ENCODE data around the gene PAX5. TPM values are rescaled to one million over a fixed set of nuclear protein-coding genes. Genes with fewer than 3 reads are reported as not detected.

PAX5 gene
- total and polyA plus RNA-seq, 5 donors from 2014 or later = 0.02 to 0.94 (median 0.15) TPM; not detected in 2

GRCh38 chr9:37046683-37047082 is 12.6 kb upstream of the PAX5 start:
- Histone ChIP-seq H3K9me3 (ENCODE audit: control insufficient read depth in 2 of 2, low read length in 2 of 2) (no peaks in the 10 kb centered on the region), H3K36me3 (ENCODE audit: control insufficient read depth, insufficient read depth, low read length) (no peaks in the 10 kb centered on the region), H3K4me3 (ENCODE audit: low read depth, low read length) (no peak overlapping the region), H3K27me3 (ENCODE audit: control insufficient read depth, insufficient read depth, low read length) (peaks cover 23% of the 10 kb centered on the region), H3K4me1 (ENCODE audit: control insufficient read depth, insufficient read depth, low read length, poor library complexity, severe bottlenecking) (no peaks in the 10 kb centered on the region), H3K27ac (ENCODE audit: insufficient read depth, low read length, poor library complexity, severe bottlenecking) (no peak overlapping the region)
- Mint-ChIP-seq H3K36me3 (no peaks in the 10 kb centered on the region), H3K4me1 (no peaks in the 10 kb centered on the region), H3K27me3 (peaks cover 44% of the 10 kb centered on the region), H3K27ac (no peak overlapping the region), H3K9me3 (peaks cover 0 to 3% (median 0%) of the 10 kb centered on the region in 7 donors), H3K4me3 (no peak overlapping the region)
- DNase-seq = no peak
- ATAC-seq (ENCODE audit: low read depth in 2 of 2) = no peak

DNA sequence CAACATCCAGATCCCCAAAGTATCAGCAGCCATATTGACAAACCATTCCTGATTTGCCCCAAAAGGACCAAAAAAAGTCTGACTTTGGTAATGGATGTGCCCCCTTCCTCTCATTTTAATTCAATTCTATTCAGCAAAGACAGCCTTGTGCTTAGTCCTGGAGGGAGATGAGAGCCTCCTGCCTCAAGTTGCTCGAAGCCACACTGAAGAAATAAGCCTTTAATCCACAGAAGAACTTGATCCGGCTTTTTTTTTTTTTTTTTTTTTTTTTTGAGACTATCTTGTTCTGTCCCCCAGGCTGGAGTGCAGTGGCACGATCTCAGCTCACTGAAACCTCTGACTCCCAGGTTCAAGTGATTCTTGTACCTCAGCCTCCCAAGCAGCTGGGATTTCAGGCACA is 8.4 kb upstream of the PAX5 start:
- peaks cover 0 to 10% (median 5%) of the 10 kb centered on the region in 4 donors for H3K4me1 Mint-ChIP-seq
- no peak overlapping the region for H3K4me3 Mint-ChIP-seq
- H3K27me3 Mint-ChIP-seq = peaks cover 69% of the 10 kb centered on the region

DNA sequence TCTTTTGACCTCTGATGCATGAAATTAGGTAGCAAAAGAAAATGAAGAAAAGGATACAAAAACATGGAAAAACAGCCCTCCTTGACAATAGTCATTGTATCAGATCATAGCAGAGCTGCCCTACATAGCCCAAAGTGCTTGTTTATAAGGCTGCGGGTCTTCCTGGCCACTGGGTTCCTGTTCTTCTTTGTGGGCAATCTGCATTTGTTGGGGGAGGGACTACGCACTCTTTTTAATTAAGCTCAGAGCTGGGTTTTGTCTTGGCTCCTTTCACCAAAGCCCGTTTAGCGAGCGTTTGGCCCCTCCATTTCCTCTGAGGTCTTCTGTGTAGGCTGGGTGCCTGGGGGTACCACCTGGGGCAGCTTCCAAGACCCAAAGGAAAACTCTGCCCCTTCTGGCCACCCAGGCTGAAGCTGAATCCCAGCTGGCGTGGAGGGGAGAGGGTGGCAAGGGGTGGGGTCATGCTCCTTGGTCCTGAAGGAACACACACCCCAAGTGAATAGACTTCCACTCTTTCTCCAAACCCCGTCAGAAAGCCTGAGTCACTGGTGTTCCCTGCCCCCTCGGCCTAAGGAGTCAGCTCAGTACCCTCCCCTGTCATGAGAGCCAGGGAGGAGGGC is 6.5 kb upstream of the PAX5 start:
- Histone ChIP-seq H3K4me1 (ENCODE audit: control insufficient read depth, insufficient read depth, low read length, poor library complexity, severe bottlenecking) (peaks cover 28% of the 10 kb centered on the region), H3K27me3 (ENCODE audit: control insufficient read depth, insufficient read depth, low read length) (peaks cover 53% of the 10 kb centered on the region), H3K9me3 (ENCODE audit: control insufficient read depth in 2 of 2, low read length in 2 of 2) (peaks cover 2 to 5% of the 10 kb centered on the region in 2 experiments), H3K36me3 (ENCODE audit: control insufficient read depth, insufficient read depth, low read length) (no peaks in the 10 kb centered on the region), H3K27ac (ENCODE audit: insufficient read depth, low read length, poor library complexity, severe bottlenecking) (no peak overlapping the region), H3K4me3 (ENCODE audit: low read depth, low read length) (no peak overlapping the region)
- Mint-ChIP-seq H3K27me3 (peaks cover 80% of the 10 kb centered on the region), H3K4me1 (peaks cover 10 to 26% (median 19%) of the 10 kb centered on the region in 4 donors), H3K27ac (no peak overlapping the region), H3K4me3 (no peak overlapping the region), H3K9me3 (peaks cover 0 to 6% (median 2%) of the 10 kb centered on the region in 7 donors), H3K36me3 (no peaks in the 10 kb centered on the region)
- DNase-seq (no peak), ATAC-seq (ENCODE audit: low read depth in 2 of 2) (no peak)

More for the DNA sequence above, 8.4 kb upstream of the PAX5 start:
- H3K4me3 ChIP-seq (ENCODE audit: low read depth, low read length) = no peak overlapping the region
- peaks cover 10% of the 10 kb centered on the region for H3K4me1 ChIP-seq (ENCODE audit: control insufficient read depth, insufficient read depth, low read length, poor library complexity, severe bottlenecking)
- no peak for ATAC-seq (ENCODE audit: low read depth in 2 of 2)
- peaks cover 2 to 5% of the 10 kb centered on the region in 2 experiments for H3K9me3 ChIP-seq (ENCODE audit: control insufficient read depth in 2 of 2, low read length in 2 of 2)
- peaks cover 44% of the 10 kb centered on the region for H3K27me3 ChIP-seq (ENCODE audit: control insufficient read depth, insufficient read depth, low read length)
- no peak overlapping the region for H3K27ac ChIP-seq (ENCODE audit: insufficient read depth, low read length, poor library complexity, severe bottlenecking)
- no peaks in the 10 kb centered on the region for H3K36me3 Mint-ChIP-seq
- no peaks in the 10 kb centered on the region for H3K36me3 ChIP-seq (ENCODE audit: control insufficient read depth, insufficient read depth, low read length)
- no peak for DNase-seq
- H3K9me3 Mint-ChIP-seq = peaks cover 0 to 4% (median 2%) of the 10 kb centered on the region in 7 donors
- no peak overlapping the region for H3K27ac Mint-ChIP-seq

DNA sequence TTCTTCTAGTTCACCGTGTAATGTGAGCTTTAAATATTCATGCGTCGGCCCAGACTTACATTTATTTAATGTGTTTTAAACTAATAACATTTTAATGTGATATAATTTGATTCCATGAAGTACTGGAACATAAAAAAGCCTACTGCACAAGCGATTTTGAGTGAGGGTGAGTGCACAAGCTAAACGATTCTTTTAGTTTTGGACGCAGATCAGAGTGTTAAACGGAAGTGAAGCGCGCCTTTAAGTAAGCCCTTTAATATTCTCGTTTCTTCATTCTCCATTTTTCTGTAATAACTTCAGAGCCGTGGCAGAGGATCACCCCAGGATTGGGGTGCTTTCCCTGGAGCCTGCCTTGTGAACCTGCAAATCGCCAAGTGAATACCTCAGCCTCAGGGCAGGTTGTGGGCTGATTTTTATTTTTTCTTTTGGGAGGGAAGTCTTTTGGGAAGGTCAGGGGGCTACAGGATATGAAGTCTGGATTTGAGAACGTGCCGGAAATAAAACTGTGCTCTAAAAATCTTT is 4.9 kb upstream of the PAX5 start:
- Mint-ChIP-seq H3K27ac (no peak overlapping the region), H3K9me3 (peaks cover 0 to 7% (median 2%) of the 10 kb centered on the region in 7 donors), H3K27me3 (peaks cover 86% of the 10 kb centered on the region), H3K36me3 (no peaks in the 10 kb centered on the region), H3K4me3 (peak overlapping the region in 2 of 4 donors; percentile 71 to 83), H3K4me1 (peaks cover 12 to 39% (median 22%) of the 10 kb centered on the region in 4 donors)
- H3K27me3 ChIP-seq (ENCODE audit: control insufficient read depth, insufficient read depth, low read length) = peaks cover 47% of the 10 kb centered on the region
- DNase-seq = no peak
- peaks cover 44% of the 10 kb centered on the region for H3K4me1 ChIP-seq (ENCODE audit: control insufficient read depth, insufficient read depth, low read length, poor library complexity, severe bottlenecking)
- H3K36me3 ChIP-seq (ENCODE audit: control insufficient read depth, insufficient read depth, low read length) = no peaks in the 10 kb centered on the region
- H3K9me3 ChIP-seq (ENCODE audit: control insufficient read depth in 2 of 2, low read length in 2 of 2) = peaks cover 2 to 5% of the 10 kb centered on the region in 2 experiments
- no peak for ATAC-seq (ENCODE audit: low read depth in 2 of 2)
- no peak overlapping the region for H3K27ac ChIP-seq (ENCODE audit: insufficient read depth, low read length, poor library complexity, severe bottlenecking)
- H3K4me3 ChIP-seq (ENCODE audit: low read depth, low read length) = no peak overlapping the region

DNA sequence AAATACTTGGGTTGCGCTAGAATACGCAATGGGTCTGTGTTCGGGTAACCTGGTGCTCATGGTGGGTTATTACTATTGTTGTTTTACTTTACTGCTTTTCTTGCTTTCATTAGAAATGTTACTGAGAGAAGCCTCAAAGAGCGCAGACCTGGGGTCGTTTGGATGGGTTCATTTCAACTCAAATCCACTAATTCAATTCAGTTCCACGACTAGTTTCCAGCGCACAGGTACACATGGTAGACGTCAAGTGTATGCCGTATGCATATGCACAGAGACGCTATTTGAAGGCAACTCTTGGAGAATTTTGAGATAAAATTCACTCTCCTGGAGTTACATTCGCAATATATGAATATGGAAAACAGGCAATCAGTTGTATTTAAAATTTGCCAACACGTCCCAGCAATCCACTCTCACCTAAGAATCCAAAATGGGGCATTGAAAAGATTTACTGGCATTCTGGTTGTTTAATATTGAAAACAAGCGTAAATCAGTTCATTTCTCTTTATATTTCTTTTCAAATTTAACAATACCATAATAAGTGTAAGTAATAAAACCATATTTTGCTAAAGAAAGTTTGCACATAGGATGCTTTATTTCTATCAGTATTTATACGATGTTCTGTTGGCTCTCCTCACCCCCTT is 4.4 kb upstream of the PAX5 start:
- no peak for ATAC-seq (ENCODE audit: low read depth in 2 of 2)
- peaks cover 88% of the 10 kb centered on the region for H3K27me3 Mint-ChIP-seq
- peaks cover 0 to 5% (median 2%) of the 10 kb centered on the region in 7 donors for H3K9me3 Mint-ChIP-seq
- no peaks in the 10 kb centered on the region for H3K36me3 Mint-ChIP-seq
- no peaks in the 10 kb centered on the region for H3K36me3 ChIP-seq (ENCODE audit: control insufficient read depth, insufficient read depth, low read length)
- peak overlapping the region; percentile 13 for H3K4me3 ChIP-seq (ENCODE audit: low read depth, low read length)
- H3K9me3 ChIP-seq (ENCODE audit: control insufficient read depth in 2 of 2, low read length in 2 of 2) = peaks cover 2 to 5% of the 10 kb centered on the region in 2 experiments
- no peak overlapping the region for H3K27ac Mint-ChIP-seq
- H3K27ac ChIP-seq (ENCODE audit: insufficient read depth, low read length, poor library complexity, severe bottlenecking) = no peak overlapping the region
- H3K4me3 Mint-ChIP-seq = peak overlapping the region; percentile 66 to 93 (median 84)
- DNase-seq = no peak
- peaks cover 12 to 44% (median 22%) of the 10 kb centered on the region in 4 donors for H3K4me1 Mint-ChIP-seq
- H3K27me3 ChIP-seq (ENCODE audit: control insufficient read depth, insufficient read depth, low read length) = peaks cover 43% of the 10 kb centered on the region
- H3K4me1 ChIP-seq (ENCODE audit: control insufficient read depth, insufficient read depth, low read length, poor library complexity, severe bottlenecking) = peaks cover 47% of the 10 kb centered on the region

- Histone ChIP-seq H3K27me3 (ENCODE audit: control insufficient read depth, insufficient read depth, low read length) (peaks cover 46% of the 10 kb centered on the region), H3K27ac (ENCODE audit: insufficient read depth, low read length, poor library complexity, severe bottlenecking) (no peak overlapping the region), H3K36me3 (ENCODE audit: control insufficient read depth, insufficient read depth, low read length) (no peaks in the 10 kb centered on the region), H3K4me3 (ENCODE audit: low read depth, low read length) (peak overlapping the region; percentile 82), H3K9me3 (ENCODE audit: control insufficient read depth in 2 of 2, low read length in 2 of 2) (peaks cover 2 to 5% of the 10 kb centered on the region in 2 experiments), H3K4me1 (ENCODE audit: control insufficient read depth, insufficient read depth, low read length, poor library complexity, severe bottlenecking) (peaks cover 47% of the 10 kb centered on the region)
- H3K27ac Mint-ChIP-seq = peak overlapping the region; percentile 42 to 92 (median 51)
- no peaks in the 10 kb centered on the region for H3K36me3 Mint-ChIP-seq
- ATAC-seq (ENCODE audit: low read depth in 2 of 2) (no peak), DNase-seq (no peak)
- H3K4me1 Mint-ChIP-seq = peaks cover 12 to 45% (median 22%) of the 10 kb centered on the region in 4 donors
- H3K4me3 Mint-ChIP-seq = peak overlapping the region; percentile 87 to 93 (median 88)
- peaks cover 0 to 5% (median 2%) of the 10 kb centered on the region in 7 donors for H3K9me3 Mint-ChIP-seq
- H3K27me3 Mint-ChIP-seq = peaks cover 88% of the 10 kb centered on the region
These were observed 3.6 kb upstream of the PAX5 start for GRCh38 chr9:37037503-37038301.

DNA sequence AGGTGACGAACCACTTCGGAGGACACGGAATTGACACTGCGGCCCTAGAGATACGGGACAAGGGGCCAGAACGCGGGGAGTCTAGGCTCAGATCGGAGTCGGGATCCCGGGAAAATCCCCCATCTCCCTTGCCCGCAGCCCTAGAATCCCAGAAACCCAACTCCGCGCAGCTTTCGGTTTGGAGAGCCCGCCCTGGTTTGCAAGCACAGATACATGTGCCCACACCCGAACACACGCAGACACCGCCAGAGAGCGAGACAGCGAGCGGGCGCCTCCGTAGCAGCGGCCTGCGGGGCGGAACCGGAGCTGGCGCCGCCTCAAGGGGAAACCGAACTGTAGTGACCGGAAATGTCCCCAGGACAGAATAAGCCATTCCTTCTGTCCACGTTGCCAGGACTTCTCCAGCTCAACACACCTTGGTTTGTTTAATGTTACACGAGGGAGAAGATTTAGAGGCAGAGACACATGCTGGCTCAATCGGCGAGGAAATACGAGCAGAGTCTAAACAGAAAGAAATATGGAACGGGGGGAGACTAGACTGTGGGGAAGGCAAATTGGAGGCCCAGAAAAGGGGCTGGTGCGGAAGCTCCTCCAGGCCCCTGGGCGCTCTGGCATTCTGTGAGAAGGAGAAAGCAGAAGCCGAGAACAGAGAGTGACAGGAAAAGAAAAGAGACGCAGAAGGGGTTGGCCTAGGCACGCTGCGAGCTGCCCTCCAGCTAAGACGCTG is 2.9 kb upstream of the PAX5 start:
- peaks cover 50% of the 10 kb centered on the region for H3K27me3 ChIP-seq (ENCODE audit: control insufficient read depth, insufficient read depth, low read length)
- peaks cover 2 to 5% of the 10 kb centered on the region in 2 experiments for H3K9me3 ChIP-seq (ENCODE audit: control insufficient read depth in 2 of 2, low read length in 2 of 2)
- H3K4me1 Mint-ChIP-seq = peaks cover 12 to 45% (median 22%) of the 10 kb centered on the region in 4 donors
- H3K9me3 Mint-ChIP-seq = peaks cover 0 to 6% (median 2%) of the 10 kb centered on the region in 7 donors
- peaks cover 94% of the 10 kb centered on the region for H3K27me3 Mint-ChIP-seq
- DNase-seq (peak in 1 of 3 donors; percentile 59), ATAC-seq (ENCODE audit: low read depth in 2 of 2) (peak; percentile 42 to 49)
- H3K36me3 ChIP-seq (ENCODE audit: control insufficient read depth, insufficient read depth, low read length) = no peaks in the 10 kb centered on the region
- peak overlapping the region; percentile 42 to 92 (median 51) for H3K27ac Mint-ChIP-seq
- H3K27ac ChIP-seq (ENCODE audit: insufficient read depth, low read length, poor library complexity, severe bottlenecking) = no peak overlapping the region
- peak overlapping the region; percentile 82 for H3K4me3 ChIP-seq (ENCODE audit: low read depth, low read length)
- peaks cover 47% of the 10 kb centered on the region for H3K4me1 ChIP-seq (ENCODE audit: control insufficient read depth, insufficient read depth, low read length, poor library complexity, severe bottlenecking)
- peak overlapping the region; percentile 87 to 93 (median 88) for H3K4me3 Mint-ChIP-seq
- H3K36me3 Mint-ChIP-seq = no peaks in the 10 kb centered on the region

All from CD4-positive, CD25-positive, alpha-beta regulatory T cell (primary cell).